ENCODE measurements around the gene PLEKHG3. TPM values are rescaled to one million over a fixed set of nuclear protein-coding genes. Genes with fewer than 3 reads are reported as not detected.

The PLEKHG3 gene
- total RNA-seq, 1 experiment from 2014 or later, result 75.3 TPM

DNA sequence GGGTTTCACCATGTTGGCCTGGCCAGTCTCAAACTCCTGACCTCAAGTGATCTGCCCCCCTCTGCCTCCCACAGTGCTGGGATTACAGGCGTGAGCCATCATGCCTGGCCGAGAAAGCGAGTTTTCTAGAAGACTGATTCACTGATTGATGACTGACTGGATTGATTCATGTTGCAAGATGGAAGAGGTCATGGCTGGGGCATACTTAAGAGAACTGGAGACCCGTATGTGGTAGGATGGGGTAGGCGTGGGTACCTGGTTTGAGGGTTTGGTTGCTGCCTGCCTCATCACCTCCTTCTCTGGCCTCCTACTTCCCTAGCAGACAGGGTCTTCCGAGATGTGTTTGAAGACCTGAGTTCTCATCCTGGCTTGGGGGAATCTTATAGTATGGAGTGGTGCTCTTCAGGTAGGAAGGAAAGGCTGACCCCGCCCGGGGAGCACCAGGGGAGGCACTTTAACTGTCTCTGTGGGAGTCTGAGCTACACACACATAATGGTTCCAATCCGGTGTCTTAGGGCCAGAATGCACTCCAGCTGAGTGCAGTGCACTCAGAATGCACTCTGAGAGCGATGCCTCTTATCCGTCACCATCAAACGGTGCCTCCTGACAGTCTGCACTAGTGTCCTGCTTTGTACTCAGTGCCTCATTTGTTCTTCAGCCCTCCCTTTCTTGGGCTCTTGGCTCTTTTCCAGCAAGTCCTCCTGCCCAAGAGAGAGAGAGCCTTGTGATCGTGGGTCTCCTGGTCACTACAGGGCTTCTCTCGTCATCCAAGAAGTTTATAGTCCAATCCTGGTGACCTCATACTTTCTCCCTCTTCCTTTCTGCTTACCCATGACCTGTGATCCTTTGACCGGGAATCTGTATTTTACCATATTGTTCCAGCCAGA, 19.7 kb downstream of the PLEKHG3 start (continued):
- TF ChIP-seq, protein P1, sequence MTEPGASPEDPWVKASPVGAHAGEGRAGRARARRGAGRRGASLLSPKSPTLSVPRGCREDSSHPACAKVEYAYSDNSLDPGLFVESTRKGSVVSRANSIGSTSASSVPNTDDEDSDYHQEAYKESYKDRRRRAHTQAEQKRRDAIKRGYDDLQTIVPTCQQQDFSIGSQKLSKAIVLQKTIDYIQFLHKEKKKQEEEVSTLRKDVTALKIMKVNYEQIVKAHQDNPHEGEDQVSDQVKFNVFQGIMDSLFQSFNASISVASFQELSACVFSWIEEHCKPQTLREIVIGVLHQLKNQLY (CRISPR knock-in tag; IDR thresholded peaks at IDR 0.05), result no peak
- TF ChIP-seq NFE2L1 (CRISPR knock-in tag; IDR thresholded peaks at IDR 0.05), result no peak

DNA sequence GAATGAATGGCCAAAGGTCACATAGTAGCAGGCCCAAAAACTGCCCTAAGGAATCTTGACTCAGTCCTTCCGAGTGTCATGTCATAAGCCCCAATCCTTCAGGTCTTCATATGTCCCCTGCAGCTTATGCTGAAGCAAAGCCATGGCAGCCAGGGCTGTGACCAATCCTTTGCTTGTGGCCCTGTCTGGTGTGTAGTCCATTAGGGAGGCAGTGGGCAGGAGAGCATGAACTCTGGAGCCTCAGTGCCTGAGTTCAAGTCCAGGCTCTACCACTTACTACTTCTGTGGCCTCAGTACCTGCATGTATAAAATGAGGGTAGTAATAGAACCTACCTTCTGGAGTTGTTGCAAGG, 20.3 kb downstream of the PLEKHG3 start:
- no peak for TF ChIP-seq KAT7 (CRISPR knock-in tag; IDR thresholded peaks at IDR 0.05; ENCODE audit: borderline replicate concordance)
- TF ChIP-seq ELF4 (CRISPR knock-in tag; IDR thresholded peaks at IDR 0.05; ENCODE audit: low read depth), result no peak
- TF ChIP-seq, protein P2, sequence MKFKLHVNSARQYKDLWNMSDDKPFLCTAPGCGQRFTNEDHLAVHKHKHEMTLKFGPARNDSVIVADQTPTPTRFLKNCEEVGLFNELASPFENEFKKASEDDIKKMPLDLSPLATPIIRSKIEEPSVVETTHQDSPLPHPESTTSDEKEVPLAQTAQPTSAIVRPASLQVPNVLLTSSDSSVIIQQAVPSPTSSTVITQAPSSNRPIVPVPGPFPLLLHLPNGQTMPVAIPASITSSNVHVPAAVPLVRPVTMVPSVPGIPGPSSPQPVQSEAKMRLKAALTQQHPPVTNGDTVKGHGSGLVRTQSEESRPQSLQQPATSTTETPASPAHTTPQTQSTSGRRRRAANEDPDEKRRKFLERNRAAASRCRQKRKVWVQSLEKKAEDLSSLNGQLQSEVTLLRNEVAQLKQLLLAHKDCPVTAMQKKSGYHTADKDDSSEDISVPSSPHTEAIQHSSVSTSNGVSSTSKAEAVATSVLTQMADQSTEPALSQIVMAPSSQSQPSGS (CRISPR knock-in tag; IDR thresholded peaks at IDR 0.05; ENCODE audit: borderline replicate concordance, low read depth), result no peak
- TF ChIP-seq RORB (CRISPR knock-in tag; IDR thresholded peaks at IDR 0.05), result no peak
- TF ChIP-seq, protein P3, sequence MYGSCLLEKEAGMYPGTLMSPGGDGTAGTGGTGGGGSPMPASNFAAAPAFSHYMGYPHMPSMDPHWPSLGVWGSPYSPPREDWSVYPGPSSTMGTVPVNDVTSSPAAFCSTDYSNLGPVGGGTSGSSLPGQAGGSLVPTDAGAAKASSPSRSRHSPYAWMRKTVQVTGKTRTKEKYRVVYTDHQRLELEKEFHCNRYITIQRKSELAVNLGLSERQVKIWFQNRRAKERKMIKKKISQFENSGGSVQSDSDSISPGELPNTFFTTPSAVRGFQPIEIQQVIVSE (CRISPR knock-in tag; IDR thresholded peaks at IDR 0.05; ENCODE audit: borderline replicate concordance), result no peak
- TF ChIP-seq ZNF232 (CRISPR knock-in tag; IDR thresholded peaks at IDR 0.05), result no peak
- no peak for TF ChIP-seq TEAD4 (CRISPR knock-in tag; IDR thresholded peaks at IDR 0.05)
- TF ChIP-seq SOX15 (CRISPR knock-in tag; IDR thresholded peaks at IDR 0.05), result no peak
- TF ChIP-seq ZNF263 (CRISPR knock-in tag; IDR thresholded peaks at IDR 0.05; ENCODE audit: low read depth), result no peak
- no peak for ATAC-seq
- H3K9me3 Mint-ChIP-seq, result no peaks in the 10 kb centered on the region
- CTCF ChIA-PET, result interaction anchor here (0.9 to 2.8 kb wide), 10 partner anchors 7 to 168 kb away, joined by 3 to 9 read pairs (median 4); no protein-coding TSS in a partner anchor
- H3K27me3 Mint-ChIP-seq (ENCODE audit: low read depth), result no peaks in the 10 kb centered on the region
- peaks cover 13% of the 10 kb centered on the region for H3K36me3 Mint-ChIP-seq
- no peak overlapping the region for H3K4me3 Mint-ChIP-seq
- H3K4me1 Mint-ChIP-seq, result peaks cover 74% of the 10 kb centered on the region
- POLR2A ChIA-PET, result no interaction called here
- no peak for DNase-seq (ENCODE audit: low spot score)
- H3K27ac Mint-ChIP-seq, result peak overlapping the region; percentile 16; the same call in 1 of the 2 replicates

DNA sequence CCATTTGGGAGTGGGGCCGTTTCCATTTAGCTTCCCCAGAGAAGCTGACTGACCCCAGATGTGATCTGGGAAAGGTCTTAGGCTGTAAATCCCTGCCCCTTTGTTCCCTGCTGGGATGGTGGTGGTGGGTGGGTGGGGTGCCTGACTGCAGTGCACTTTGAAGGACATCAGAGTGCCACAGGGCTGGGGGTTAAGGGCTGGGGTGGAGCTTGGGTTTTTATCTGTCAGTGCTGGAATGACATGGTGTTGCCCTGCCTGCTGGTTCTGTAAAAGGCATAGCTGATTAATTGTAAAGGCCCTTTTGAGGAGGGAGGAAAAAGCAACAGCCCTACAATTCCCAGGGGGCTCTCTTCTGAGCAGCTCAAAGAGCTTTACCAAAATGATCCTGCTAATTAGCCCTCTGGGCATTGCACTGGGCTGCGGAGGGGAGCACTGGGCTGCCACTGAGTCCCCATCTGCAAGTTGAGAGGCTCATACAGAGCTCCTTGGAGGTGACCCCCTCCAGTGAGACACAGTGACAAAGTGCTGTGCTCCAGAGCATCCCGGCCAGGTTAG, 21.1 kb downstream of the PLEKHG3 start:
- no peak for DNase-seq (ENCODE audit: low spot score)
- no peak for ATAC-seq
- ChIA-PET CTCF (interaction anchor here (0.6 to 2.8 kb wide), 17 partner anchors 8 to 186 kb away, joined by 3 to 9 read pairs (median 4); partner anchors contain the start of gene HSPA2), POLR2A (interaction anchor here (0.9 to 1.1 kb wide), 3 partner anchors 21 to 26 kb away, joined by 3 to 4 read pairs (median 4); partner anchors contain the start of gene PLEKHG3)
- Mint-ChIP-seq H3K4me3 (no peak overlapping the region), H3K27ac (peak overlapping the region; percentile 16; the same call in 1 of the 2 replicates), H3K27me3 (ENCODE audit: low read depth) (no peaks in the 10 kb centered on the region), H3K4me1 (peaks cover 69% of the 10 kb centered on the region), H3K36me3 (peaks cover 19% of the 10 kb centered on the region), H3K9me3 (no peaks in the 10 kb centered on the region)
- TF ChIP-seq SP1 (CRISPR knock-in tag; conservative IDR thresholded peaks at IDR 0.05) (no peak), ATF1 (CRISPR knock-in tag; IDR thresholded peaks at IDR 0.05) (no peak), TEAD4 (CRISPR knock-in tag; IDR thresholded peaks at IDR 0.05) (no peak), SMAD4 (CRISPR knock-in tag; IDR thresholded peaks at IDR 0.05) (no peak), CREM (CRISPR knock-in tag; IDR thresholded peaks at IDR 0.05) (no peak), ELF4 (CRISPR knock-in tag; IDR thresholded peaks at IDR 0.05; ENCODE audit: low read depth) (no peak), TCF7 (CRISPR knock-in tag; IDR thresholded peaks at IDR 0.05; ENCODE audit: low read depth) (no peak)
- TF ChIP-seq, protein P4, sequence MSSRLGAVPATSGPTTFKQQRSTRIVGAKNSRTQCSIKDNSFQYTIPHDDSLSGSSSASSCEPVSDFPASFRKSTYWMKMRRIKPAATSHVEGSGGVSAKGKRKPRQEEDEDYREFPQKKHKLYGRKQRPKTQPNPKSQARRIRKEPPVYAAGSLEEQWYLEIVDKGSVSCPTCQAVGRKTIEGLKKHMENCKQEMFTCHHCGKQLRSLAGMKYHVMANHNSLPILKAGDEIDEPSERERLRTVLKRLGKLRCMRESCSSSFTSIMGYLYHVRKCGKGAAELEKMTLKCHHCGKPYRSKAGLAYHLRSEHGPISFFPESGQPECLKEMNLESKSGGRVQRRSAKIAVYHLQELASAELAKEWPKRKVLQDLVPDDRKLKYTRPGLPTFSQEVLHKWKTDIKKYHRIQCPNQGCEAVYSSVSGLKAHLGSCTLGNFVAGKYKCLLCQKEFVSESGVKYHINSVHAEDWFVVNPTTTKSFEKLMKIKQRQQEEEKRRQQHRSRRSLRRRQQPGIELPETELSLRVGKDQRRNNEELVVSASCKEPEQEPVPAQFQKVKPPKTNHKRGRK (CRISPR knock-in tag; IDR thresholded peaks at IDR 0.05; ENCODE audit: borderline replicate concordance), result no peak
- TF ChIP-seq, protein P5, sequence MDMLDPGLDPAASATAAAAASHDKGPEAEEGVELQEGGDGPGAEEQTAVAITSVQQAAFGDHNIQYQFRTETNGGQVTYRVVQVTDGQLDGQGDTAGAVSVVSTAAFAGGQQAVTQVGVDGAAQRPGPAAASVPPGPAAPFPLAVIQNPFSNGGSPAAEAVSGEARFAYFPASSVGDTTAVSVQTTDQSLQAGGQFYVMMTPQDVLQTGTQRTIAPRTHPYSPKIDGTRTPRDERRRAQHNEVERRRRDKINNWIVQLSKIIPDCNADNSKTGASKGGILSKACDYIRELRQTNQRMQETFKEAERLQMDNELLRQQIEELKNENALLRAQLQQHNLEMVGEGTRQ (CRISPR knock-in tag; IDR thresholded peaks at IDR 0.05), result no peak
- TF ChIP-seq, protein P6, sequence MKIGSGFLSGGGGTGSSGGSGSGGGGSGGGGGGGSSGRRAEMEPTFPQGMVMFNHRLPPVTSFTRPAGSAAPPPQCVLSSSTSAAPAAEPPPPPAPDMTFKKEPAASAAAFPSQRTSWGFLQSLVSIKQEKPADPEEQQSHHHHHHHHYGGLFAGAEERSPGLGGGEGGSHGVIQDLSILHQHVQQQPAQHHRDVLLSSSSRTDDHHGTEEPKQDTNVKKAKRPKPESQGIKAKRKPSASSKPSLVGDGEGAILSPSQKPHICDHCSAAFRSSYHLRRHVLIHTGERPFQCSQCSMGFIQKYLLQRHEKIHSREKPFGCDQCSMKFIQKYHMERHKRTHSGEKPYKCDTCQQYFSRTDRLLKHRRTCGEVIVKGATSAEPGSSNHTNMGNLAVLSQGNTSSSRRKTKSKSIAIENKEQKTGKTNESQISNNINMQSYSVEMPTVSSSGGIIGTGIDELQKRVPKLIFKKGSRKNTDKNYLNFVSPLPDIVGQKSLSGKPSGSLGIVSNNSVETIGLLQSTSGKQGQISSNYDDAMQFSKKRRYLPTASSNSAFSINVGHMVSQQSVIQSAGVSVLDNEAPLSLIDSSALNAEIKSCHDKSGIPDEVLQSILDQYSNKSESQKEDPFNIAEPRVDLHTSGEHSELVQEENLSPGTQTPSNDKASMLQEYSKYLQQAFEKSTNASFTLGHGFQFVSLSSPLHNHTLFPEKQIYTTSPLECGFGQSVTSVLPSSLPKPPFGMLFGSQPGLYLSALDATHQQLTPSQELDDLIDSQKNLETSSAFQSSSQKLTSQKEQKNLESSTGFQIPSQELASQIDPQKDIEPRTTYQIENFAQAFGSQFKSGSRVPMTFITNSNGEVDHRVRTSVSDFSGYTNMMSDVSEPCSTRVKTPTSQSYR (CRISPR knock-in tag; IDR thresholded peaks at IDR 0.05), result no peak
- TF ChIP-seq, protein P1 (CRISPR knock-in tag; IDR thresholded peaks at IDR 0.05), result no peak

Measured in WTC11 (cell line).